Left lobe of liver (tissue), 2 donors: ENCODE data around the gene NBEAL1. TPM values are rescaled to one million over a fixed set of nuclear protein-coding genes. Genes with fewer than 3 reads are reported as not detected.
"Not testable (repeated sequence)": the region's sequence is repeated elsewhere in the genome, so short reads cannot be mapped to it uniquely, and the experiment has no call there.

Experiments used
- ATAC-seq: fragments of 200-7000 bp; cut with Tn5 transposase; one replicate; pipeline ENCODE4 v1.9.1; 2020; ENCODE audit warnings: mild to moderate bottlenecking, moderate library complexity
- DNase-seq: peaks from one replicate; pipeline ENCODE4 v3.0.0-alpha.2; 2020; ENCODE audit warnings: low spot score
- total RNA-seq: library from RNA; stranded (reverse); gene quantifications from one replicate; pipeline ENCODE4 v1.2.1, GENCODE V29; 2021
- donor health status: DM: no; HTN: no; CAD: no; lungs with moderate emphysema.
- donor health status: DM: no; HTN: yes; CAD: no.

The NBEAL1 gene
- total RNA-seq, 1 donor from 2014 or later, result 19.9 TPM

- ATAC-seq (no peak), DNase-seq (no peak)
Observed at GRCh38 chr2:203038586-203038985, 23.9 kb downstream of the NBEAL1 start.

DNA sequence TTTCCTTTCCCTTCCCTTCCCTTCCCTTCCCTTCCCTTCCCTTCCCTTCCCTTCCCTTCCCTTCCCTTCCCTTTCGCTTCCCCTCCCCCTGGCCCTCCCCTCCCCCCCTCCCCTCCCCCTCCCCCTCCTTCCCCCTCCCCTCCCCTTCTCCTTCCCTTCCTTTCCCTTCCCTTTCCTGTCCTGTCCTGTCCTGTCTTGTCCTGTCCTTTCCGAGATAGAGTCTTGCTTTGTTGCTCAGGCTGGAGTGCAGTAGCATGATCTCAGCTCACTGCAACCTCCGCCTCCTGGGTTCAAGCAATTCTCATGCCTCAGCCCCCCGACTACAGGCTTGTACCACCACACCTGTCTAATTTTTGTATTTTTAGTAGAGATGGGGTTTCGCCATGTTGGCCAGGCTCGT is 24.5 kb downstream of the NBEAL1 start:
- not testable (repeated sequence) for ATAC-seq

GRCh38 chr2:203040966-203041521 is 26.4 kb downstream of the NBEAL1 start:
- DNase-seq (no peak), ATAC-seq (peak; percentile 53)

More for the DNA sequence above, 24.5 kb downstream of the NBEAL1 start:
- not testable (repeated sequence) for DNase-seq

DNA sequence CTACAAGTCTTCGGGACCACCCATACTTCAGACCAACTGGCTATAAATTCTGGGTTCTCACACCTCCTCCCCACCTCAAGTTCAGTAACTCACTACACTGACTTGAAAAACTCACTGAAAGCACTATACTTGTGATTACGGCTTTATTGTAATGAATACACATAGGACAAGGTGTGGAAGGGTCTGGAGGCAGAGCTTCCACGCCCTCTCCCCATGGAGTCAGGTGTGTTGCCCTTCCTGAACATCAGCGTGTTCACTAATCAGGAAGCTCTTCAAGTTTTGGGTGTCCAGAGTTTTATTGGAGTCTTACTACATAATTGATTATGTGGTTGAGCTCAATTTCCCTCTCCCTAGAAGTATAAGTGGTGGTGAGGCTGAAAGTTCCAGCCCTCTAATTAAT is 27.5 kb downstream of the NBEAL1 start:
- DNase-seq (no peak), ATAC-seq (no peak)

GRCh38 chr2:203043226-203043625 is 28.6 kb downstream of the NBEAL1 start:
- DNase-seq (no peak), ATAC-seq (no peak)

GRCh38 chr2:203045867-203046266 is 31.2 kb downstream of the NBEAL1 start:
- DNase-seq (no peak), ATAC-seq (no peak)

- DNase-seq, result no peak
- ATAC-seq, result no peak
Observed at GRCh38 chr2:203052539-203052938, 37.9 kb downstream of the NBEAL1 start.

DNA sequence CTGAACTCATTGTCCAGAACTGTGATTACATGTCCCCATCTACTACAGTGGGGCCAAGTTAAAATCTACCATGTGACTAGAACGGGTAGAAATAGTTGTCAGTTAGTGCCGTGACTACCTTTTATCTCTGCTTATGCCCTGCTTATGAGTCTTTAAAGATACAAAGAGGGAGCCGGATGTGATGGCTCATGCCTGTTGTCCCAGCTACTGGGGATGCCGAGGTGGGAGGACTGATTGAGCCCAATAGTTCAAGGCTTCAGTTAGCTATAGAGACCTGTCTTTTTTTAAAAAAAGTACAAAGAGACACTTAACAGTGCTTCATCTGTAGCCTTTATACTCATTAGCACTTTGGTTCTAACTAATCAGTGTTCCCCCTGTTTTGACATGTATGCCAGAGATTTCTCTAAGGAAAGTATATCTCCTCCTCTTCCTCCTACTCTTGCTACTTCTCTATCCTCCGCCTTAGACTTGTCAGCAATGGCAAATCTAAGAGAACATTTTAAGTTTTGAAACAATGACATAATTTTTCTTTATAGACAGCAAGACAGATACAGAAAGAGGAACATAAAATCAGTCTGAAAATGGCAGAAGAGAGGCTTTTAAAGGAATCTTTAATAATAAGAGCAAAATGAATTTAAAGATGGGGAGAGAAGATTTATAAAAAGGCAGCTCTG is 45.0 kb downstream of the NBEAL1 start:
- DNase-seq (no peak), ATAC-seq (no peak)

- ATAC-seq (no peak), DNase-seq (no peak)
Observed at GRCh38 chr2:203061346-203061745, 46.7 kb downstream of the NBEAL1 start.

GRCh38 chr2:203062126-203062525 is 47.5 kb downstream of the NBEAL1 start:
- ATAC-seq, result no peak
- DNase-seq, result no peak

GRCh38 chr2:203066519-203067091 is 51.9 kb downstream of the NBEAL1 start:
- ATAC-seq, DNase-seq: not testable (repeated sequence)

DNA sequence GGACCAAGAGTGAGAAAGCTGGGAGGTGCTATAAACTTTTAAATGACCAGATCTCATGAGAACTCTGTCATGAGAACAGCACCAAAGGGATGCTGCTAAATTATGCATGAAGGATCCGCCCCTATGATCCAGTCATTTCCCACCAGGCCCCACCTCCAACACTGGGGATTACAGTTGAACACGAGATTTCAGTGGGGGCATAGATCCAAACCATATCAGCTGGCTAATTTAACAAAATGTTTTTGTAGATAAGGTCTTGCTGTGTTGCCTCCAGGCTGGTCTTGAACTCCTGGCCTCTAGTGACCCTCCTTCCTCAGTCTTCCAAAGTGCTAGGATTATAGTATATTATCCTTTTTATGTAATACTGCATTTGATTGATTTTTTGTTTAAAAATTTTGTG is 56.0 kb downstream of the NBEAL1 start:
- no peak for ATAC-seq
- no peak for DNase-seq

DNA sequence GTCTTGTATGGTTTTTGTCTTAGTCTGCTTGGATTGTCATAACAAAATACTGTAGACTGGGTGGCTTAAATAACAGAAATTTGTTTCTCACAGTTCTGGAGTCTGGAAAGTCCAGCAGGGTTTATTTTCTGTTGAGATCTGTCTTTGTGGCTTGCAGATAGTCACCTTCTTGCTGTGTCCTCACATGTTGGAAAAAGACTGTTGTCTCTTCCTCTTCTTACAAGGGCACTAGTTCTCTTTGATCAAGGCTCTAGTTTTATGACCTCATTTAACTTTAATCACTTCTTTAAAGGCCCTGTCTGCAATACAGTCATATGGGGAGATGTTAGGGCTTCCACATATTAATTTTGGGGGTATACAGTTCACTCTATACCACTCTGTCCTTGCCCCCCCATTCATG is 56.5 kb downstream of the NBEAL1 start:
- no peak for DNase-seq

GRCh38 chr2:203072371-203072770 is 57.7 kb downstream of the NBEAL1 start:
- ATAC-seq (no peak), DNase-seq (no peak)

More for the DNA sequence above, 56.5 kb downstream of the NBEAL1 start:
- ATAC-seq, result no peak

DNA sequence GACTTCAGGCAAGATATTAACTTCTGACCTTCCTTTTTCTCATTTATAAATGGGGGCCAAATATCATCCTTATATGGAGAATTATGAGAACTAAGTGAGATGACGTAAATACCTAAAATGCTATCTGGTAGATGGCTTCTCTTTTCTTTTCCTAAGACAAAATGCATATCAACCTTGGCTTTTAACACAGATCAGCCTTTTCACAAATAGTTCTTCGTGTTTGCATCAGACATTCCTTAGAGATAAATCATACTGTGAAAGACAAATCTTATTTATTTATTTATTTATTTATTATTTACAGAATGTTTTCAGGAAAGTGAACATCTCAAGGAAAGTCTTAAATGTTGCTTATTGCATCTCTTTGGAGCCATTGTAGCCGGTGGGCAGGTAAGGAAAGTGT is 62.8 kb downstream of the NBEAL1 start:
- DNase-seq (no peak), ATAC-seq (no peak)

- no peak for ATAC-seq
Observed at GRCh38 chr2:203080447-203081045, 65.9 kb downstream of the NBEAL1 start.

DNA sequence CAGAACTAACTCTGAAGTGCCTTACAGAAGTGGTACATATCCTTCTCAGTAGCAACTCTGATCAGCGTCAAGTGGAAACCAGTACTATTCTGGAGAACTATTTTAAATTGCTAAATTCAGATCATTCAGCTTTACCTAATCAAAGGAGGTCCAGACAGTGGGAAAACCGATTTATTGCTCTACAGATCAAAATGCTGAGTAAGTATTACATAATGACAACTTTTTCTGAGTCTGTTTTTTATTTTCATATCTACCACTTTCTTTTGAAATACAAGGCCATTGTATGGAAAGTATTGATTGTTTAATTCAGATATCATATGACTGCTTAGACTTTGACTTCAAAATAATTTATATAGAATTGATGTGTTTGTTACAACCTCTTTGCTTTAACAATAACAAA is 68.7 kb downstream of the NBEAL1 start:
- ATAC-seq (no peak), DNase-seq (no peak)

More at GRCh38 chr2:203080447-203081045, 65.9 kb downstream of the NBEAL1 start:
- DNase-seq, result no peak

DNA sequence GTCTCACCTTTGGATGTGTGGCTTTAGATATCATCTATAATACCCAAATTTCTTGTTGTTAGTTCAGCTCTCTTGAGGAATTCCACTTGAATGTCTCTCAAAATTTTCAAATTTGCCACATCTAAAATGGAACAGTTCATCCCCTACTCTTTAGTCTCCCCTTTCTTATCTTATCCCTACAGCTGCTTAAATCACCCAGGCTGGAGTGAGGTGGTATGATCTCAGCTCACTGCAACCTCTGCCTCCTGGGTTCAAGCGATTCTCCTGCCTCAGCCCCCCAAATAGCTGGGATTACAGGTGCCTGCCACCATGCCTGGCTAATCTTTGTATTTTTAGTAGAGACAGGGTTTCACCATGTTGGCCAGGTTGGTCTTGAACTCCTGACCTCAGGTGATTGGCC is 71.7 kb downstream of the NBEAL1 start:
- not testable (repeated sequence) for ATAC-seq, DNase-seq

DNA sequence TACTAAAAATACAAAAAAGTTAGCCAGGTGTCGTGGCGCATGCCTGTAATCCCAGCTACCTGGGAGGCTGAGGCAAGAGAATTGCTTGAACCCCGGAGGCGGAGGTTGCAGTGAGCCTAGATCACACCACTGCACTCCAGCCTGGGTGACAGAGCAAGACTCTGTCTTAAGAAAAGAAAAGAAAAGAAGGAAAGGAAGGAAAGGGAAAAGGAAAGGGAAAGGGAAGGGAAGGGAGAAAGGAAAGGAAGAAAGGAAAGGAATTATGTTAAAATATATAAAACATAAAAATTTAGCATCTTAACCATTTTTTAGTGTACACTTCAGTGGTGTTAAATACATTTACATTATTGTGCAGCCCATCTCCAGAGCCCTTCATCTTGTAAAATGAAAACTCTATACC is 76.0 kb downstream of the NBEAL1 start:
- DNase-seq, result not testable (repeated sequence)

DNA sequence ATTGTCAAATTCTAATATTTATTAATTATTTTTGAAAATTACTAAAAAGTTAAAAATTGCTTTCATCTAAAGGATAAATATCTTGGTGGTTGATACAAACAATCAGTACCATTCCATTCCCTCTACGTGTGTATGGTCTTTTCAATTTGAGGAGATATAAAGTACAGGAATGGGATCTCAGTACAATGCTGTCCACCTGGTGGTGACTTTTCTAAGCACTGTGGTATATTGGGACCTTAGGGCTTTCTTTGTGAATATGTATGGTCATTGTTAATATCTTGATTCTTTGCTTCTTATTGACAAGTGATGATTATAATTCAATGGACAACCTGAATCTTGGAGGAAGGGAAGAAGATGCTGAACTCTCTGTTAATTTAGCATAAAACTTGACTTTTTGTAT is 83.1 kb downstream of the NBEAL1 start:
- ATAC-seq (peak; percentile 41), DNase-seq (no peak)

More for the DNA sequence above, 76.0 kb downstream of the NBEAL1 start:
- not testable (repeated sequence) for ATAC-seq

GRCh38 chr2:203102357-203102756 is 87.7 kb downstream of the NBEAL1 start:
- ATAC-seq, result not testable (repeated sequence)

GRCh38 chr2:203104273-203104672 is 89.6 kb downstream of the NBEAL1 start:
- ATAC-seq, result no peak

More at GRCh38 chr2:203102357-203102756, 87.7 kb downstream of the NBEAL1 start:
- DNase-seq, result not testable (repeated sequence)

More at GRCh38 chr2:203104273-203104672, 89.6 kb downstream of the NBEAL1 start:
- DNase-seq, result no peak
